HG03432 (cell line): Measurements from ENCODE around the gene TMEM9.

ENCODE experiments used
- ATAC-seq: cut with Tn5 transposase; IDR thresholded peaks from one replicate; pipeline ENCODE4 v1.9.1; 2021; ENCODE audit warnings: mild to moderate bottlenecking, moderate library complexity; ENCODE audit not compliant: unreplicated experiment

TMEM9 gene

GRCh38 chr1:201147396-201148015, 6.8 kb downstream of the TMEM9 start:
- no peak for ATAC-seq

- ATAC-seq: no peak
Measured at GRCh38 chr1:201146626-201147390, 7.5 kb downstream of the TMEM9 start.

GRCh38 chr1:201145816-201146215, 8.5 kb downstream of the TMEM9 start:
- ATAC-seq: no peak

- no peak for ATAC-seq
Measured at GRCh38 chr1:201145132-201145531, 9.1 kb downstream of the TMEM9 start.

- ATAC-seq: no peak
Measured at GRCh38 chr1:201144701-201145100, 9.6 kb downstream of the TMEM9 start.

- no peak for ATAC-seq
Measured at GRCh38 chr1:201143726-201144635, 10.3 kb downstream of the TMEM9 start.

- no peak for ATAC-seq
Measured at GRCh38 chr1:201142849-201143725, 11.2 kb downstream of the TMEM9 start.

- ATAC-seq: no peak
Measured at GRCh38 chr1:201142011-201142848, 12.0 kb downstream of the TMEM9 start.

GRCh38 chr1:201141418-201141817, 12.9 kb downstream of the TMEM9 start:
- no peak for ATAC-seq

GRCh38 chr1:201140941-201141260, 13.4 kb downstream of the TMEM9 start:
- ATAC-seq: no peak

GRCh38 chr1:201140235-201140940, 13.9 kb downstream of the TMEM9 start:
- no peak for ATAC-seq

- no peak for ATAC-seq
Measured at GRCh38 chr1:201139756-201140155, 14.5 kb downstream of the TMEM9 start.

GRCh38 chr1:201139306-201139705, 15.0 kb downstream of the TMEM9 start:
- ATAC-seq: no peak

- no peak for ATAC-seq
Measured at GRCh38 chr1:201138311-201138840, 15.9 kb downstream of the TMEM9 start.

- ATAC-seq: no peak
Measured at GRCh38 chr1:201137579-201138310, 16.5 kb downstream of the TMEM9 start.

GRCh38 chr1:201137024-201137392, 17.3 kb downstream of the TMEM9 start:
- no peak for ATAC-seq

GRCh38 chr1:201136355-201137023, 17.8 kb downstream of the TMEM9 start:
- no peak for ATAC-seq

GRCh38 chr1:201134405-201134804, 19.9 kb downstream of the TMEM9 start:
- no peak for ATAC-seq
